OCI-LY7 (cell line): ENCODE data around the gene ICAM2.

Experiments used
- EZH2phosphoT487 ChIP-seq: fragments of 200-600 bp; sonication (generic); IDR thresholded peaks from 2 replicates; pipeline ENCODE4 v1.6.1; 2018; ENCODE audit warnings: low read depth, borderline replicate concordance, mild to moderate bottlenecking, mixed run types, antibody characterized with exemption, low read length, moderate library complexity, mixed read lengths
- TF ChIP-seq, protein P1 (sequence below): fragments of 200-600 bp; sonication (generic); conservative IDR thresholded peaks from 2 replicates; pipeline ENCODE4 v1.5.1; 2014; ENCODE audit warnings: mild to moderate bottlenecking, antibody characterized with exemption, low read length, moderate library complexity, mixed read lengths

DNA sequence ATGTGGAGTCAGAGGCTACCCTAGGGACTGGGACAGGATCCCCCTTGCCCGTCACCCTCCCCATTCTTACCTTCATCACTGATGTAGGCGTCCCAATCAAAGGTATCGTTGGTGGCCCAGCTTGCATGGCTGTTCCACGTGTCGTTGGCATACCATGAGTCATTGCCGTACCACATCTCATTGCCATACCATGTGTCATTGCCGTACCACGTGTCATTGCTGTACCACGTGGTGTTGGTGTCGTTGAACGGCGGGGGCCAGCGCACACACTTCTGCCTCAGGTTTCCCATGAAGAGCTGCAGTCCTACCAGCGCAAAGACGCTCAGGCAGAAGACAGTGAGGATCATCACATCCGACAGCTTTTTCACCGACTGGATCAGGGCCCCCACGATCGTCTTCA, 52.5 kb downstream of the ICAM2 start:
- TF ChIP-seq, protein P1, sequence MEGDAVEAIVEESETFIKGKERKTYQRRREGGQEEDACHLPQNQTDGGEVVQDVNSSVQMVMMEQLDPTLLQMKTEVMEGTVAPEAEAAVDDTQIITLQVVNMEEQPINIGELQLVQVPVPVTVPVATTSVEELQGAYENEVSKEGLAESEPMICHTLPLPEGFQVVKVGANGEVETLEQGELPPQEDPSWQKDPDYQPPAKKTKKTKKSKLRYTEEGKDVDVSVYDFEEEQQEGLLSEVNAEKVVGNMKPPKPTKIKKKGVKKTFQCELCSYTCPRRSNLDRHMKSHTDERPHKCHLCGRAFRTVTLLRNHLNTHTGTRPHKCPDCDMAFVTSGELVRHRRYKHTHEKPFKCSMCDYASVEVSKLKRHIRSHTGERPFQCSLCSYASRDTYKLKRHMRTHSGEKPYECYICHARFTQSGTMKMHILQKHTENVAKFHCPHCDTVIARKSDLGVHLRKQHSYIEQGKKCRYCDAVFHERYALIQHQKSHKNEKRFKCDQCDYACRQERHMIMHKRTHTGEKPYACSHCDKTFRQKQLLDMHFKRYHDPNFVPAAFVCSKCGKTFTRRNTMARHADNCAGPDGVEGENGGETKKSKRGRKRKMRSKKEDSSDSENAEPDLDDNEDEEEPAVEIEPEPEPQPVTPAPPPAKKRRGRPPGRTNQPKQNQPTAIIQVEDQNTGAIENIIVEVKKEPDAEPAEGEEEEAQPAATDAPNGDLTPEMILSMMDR: no peak
- no peak for TF ChIP-seq EZH2phosphoT487
